HFF-Myc (cell line): ENCODE measurements around the gene STN1.

Experiments used
- DNase-seq: peaks from one replicate; pipeline ENCODE4 v3.0.0-alpha.2; 2011; ENCODE audit warnings: low read depth; ENCODE audit errors: extremely low read depth
- H3K4me3 ChIP-seq: replicated peaks from 2 replicates; pipeline ENCODE4 v1.5.1; 2011; ENCODE audit warnings: low read depth, mild to moderate bottlenecking, control low read depth, low read length
- CTCF ChIP-seq: IDR thresholded peaks from 2 replicates; pipeline ENCODE4 v1.5.1; 2012; ENCODE audit warnings: mild to moderate bottlenecking, low read depth, low read length, control low read depth; ENCODE audit errors: missing control alignments

The STN1 gene

GRCh38 chr10:103897241-103897774 lies 20.7 kb downstream of the STN1 start:
- no peak overlapping the region for H3K4me3 ChIP-seq
- no peak for TF ChIP-seq CTCF
- no peak for DNase-seq

GRCh38 chr10:103896225-103896624 lies 21.8 kb downstream of the STN1 start:
- DNase-seq = no peak
- TF ChIP-seq CTCF = no peak
- no peak overlapping the region for H3K4me3 ChIP-seq

GRCh38 chr10:103895411-103896186 lies 22.4 kb downstream of the STN1 start:
- no peak overlapping the region for H3K4me3 ChIP-seq
- peak; percentile 72 for DNase-seq
- no peak for TF ChIP-seq CTCF

- TF ChIP-seq CTCF = no peak
- no peak for DNase-seq
- no peak overlapping the region for H3K4me3 ChIP-seq
Observed at GRCh38 chr10:103894441-103894864, 23.5 kb downstream of the STN1 start.

- TF ChIP-seq CTCF = no peak
- no peak overlapping the region for H3K4me3 ChIP-seq
- DNase-seq = no peak
Observed at GRCh38 chr10:103893817-103894216, 24.2 kb downstream of the STN1 start.

GRCh38 chr10:103892181-103892580 lies 25.8 kb downstream of the STN1 start:
- no peak for DNase-seq
- no peak for TF ChIP-seq CTCF
- no peak overlapping the region for H3K4me3 ChIP-seq
